K562 (cell line): ENCODE results near the gene ELAC1. TPM values are rescaled to one million over a fixed set of nuclear protein-coding genes. Genes with fewer than 3 reads are reported as not detected.

Experiments used
- ARID3B ChIP-seq: fragments of 250-450 bp; sonication (Bioruptor Pico); IDR thresholded peaks from 2 replicates; pipeline ENCODE4 v1.4.0; 2020; ENCODE audit warnings: borderline replicate concordance
- ATF6 ChIP-seq: sonication (generic); formaldehyde crosslinking; IDR thresholded peaks from 2 replicates; pipeline ENCODE4 v1.4.0; 2020; ENCODE audit warnings: mild to moderate bottlenecking, missing genetic modification reagents
- CBX1 ChIP-seq: sonication (generic); IDR thresholded peaks from 2 replicates; pipeline ENCODE4 v1.6.1; 2016; ENCODE audit warnings: antibody characterized with exemption, low read depth, mild to moderate bottlenecking
- EP400 ChIP-seq: fragments of 450-650 bp; IDR thresholded peaks from 2 replicates; pipeline ENCODE4 v1.6.1; 2017; ENCODE audit warnings: antibody characterized with exemption, mild to moderate bottlenecking, moderate library complexity
- GTF3C2 ChIP-seq: IDR thresholded peaks from 3 replicates; pipeline ENCODE4 v1.6.1; 2011; ENCODE audit warnings: borderline replicate concordance, mild to moderate bottlenecking, moderate library complexity; ENCODE audit not compliant: insufficient read length; ENCODE audit errors: extremely low read depth
- HNRNPH1 ChIP-seq: fragments of 200-400 bp; formaldehyde crosslinking; optimal IDR thresholded peaks from 2 replicates; pipeline ENCODE3; 2017; ENCODE audit warnings: low read depth, mild to moderate bottlenecking, low read length, moderate library complexity
- NBN ChIP-seq: fragments of 450-650 bp; IDR thresholded peaks from 2 replicates; pipeline ENCODE4 v1.6.1; 2016; ENCODE audit warnings: low read depth, mild to moderate bottlenecking
- NCOA4 ChIP-seq: fragments of 450-650 bp; IDR thresholded peaks from 2 replicates; pipeline ENCODE4 v1.6.1; 2018; ENCODE audit warnings: mild to moderate bottlenecking; ENCODE audit not compliant: partially characterized antibody
- RAD21 ChIP-seq, 2 experiments: fragments of 250-450 bp in 1 of 2; fragments of 450-650 bp in 1 of 2; sonication (Bioruptor Pico) in 1 of 2; formaldehyde crosslinking in 1 of 2; IDR thresholded peaks in 1 of 2; conservative IDR thresholded peaks in 1 of 2; 2 replicates each; pipeline versions ENCODE4 v1.4.0 to v1.8.0; 2020 to 2022; ENCODE audit warnings: mild to moderate bottlenecking in 2 of 2, moderate library complexity in 1 of 2
- TCFL5 ChIP-seq: fragments of 250-450 bp; sonication (Bioruptor Pico); conservative IDR thresholded peaks from 2 replicates; pipeline ENCODE4 v1.6.1; 2021; ENCODE audit warnings: mild to moderate bottlenecking, moderate library complexity, matching md5 sums
- ZC3H8 ChIP-seq: fragments of 450-650 bp; IDR thresholded peaks from 2 replicates; pipeline ENCODE4 v1.6.1; 2017
- ZNF324 ChIP-seq: fragments of 250-450 bp; sonication (Bioruptor Pico); IDR thresholded peaks from 2 replicates; pipeline ENCODE4 v1.4.0; 2020; ENCODE audit warnings: mild to moderate bottlenecking
- ZNF586 ChIP-seq: fragments of 450-650 bp; formaldehyde crosslinking; conservative IDR thresholded peaks from 2 replicates; pipeline ENCODE4 v1.4.0; 2020; ENCODE audit warnings: mild to moderate bottlenecking, moderate library complexity
- ZNF655 ChIP-seq: fragments of 250-450 bp; sonication (Bioruptor Pico); IDR thresholded peaks from 2 replicates; pipeline ENCODE4 v1.5.0; 2021
- polyA plus RNA-seq, 8 experiments: library from polyadenylated mRNA; depleted of rRNA in 4 of 8; stranded (reverse) in 5 of 8; unstranded in 3 of 8; fragments of >200 nt; fragmentation: Nextera tagmentation in 2 of 8; fragmentation: Illumina TruSeq in 1 of 8; extraction: Ambion mirVana in 2 of 8; extraction: Trizol in 1 of 8; gene quantifications; 2 replicates each; pipeline versions ENCODE4 v1.2.1 to v1.2.3, GENCODE V29; 2011 to 2014; ENCODE audit warnings: inconsistent platforms in 1 of 8, missing spikeins in 1 of 8
- total RNA-seq, 7 experiments: library from RNA; depleted of rRNA in 6 of 7; stranded (reverse); fragments of >200 nt in 6 of 7; fragmentation: Illumina TruSeq in 2 of 7; extraction: Trizol in 2 of 7; gene quantifications; 2 replicates each; pipeline versions ENCODE4 v1.2.1 to v1.2.3, GENCODE V29; 2011 to 2021; ENCODE audit warnings: low replicate concordance in 1 of 7
- TF ChIP-seq, protein P1 (sequence below), 2 experiments: fragments of 450-650 bp; IDR thresholded peaks; 2 replicates each; pipeline ENCODE4 v1.6.1; 2018; ENCODE audit warnings: mild to moderate bottlenecking in 2 of 2, low read depth in 1 of 2; ENCODE audit not compliant: partially characterized antibody in 2 of 2

Gene ELAC1
- total and polyA plus RNA-seq, 9 of the 15 experiments (the other 6 are each of a cell fraction or from before 2014, with no cell fraction given): 3.7 to 7.7 (median 4.9) TPM

GRCh38 chr18:51028201-51028805, 60.5 kb downstream of the ELAC1 start (continued):
- TF ChIP-seq EP400 (no peak), ZNF586 (no peak), TCFL5 (CRISPR knock-in tag) (no peak), CBX1 (no peak), ZNF655 (CRISPR knock-in tag) (no peak), ARID3B (CRISPR knock-in tag) (no peak), GTF3C2 (no peak), ZC3H8 (no peak), ATF6 (CRISPR knock-in tag) (no peak), NBN (no peak), NCOA4 (no peak), HNRNPH1 (no peak), RAD21 (CRISPR knock-in tag; conservative IDR thresholded peaks at IDR 0.05 in 1 of 2, IDR thresholded peaks at IDR 0.05 in 1 of 2) (peak in 1 of 2 experiments; percentile 32; a peak in 2 of 4 replicates), ZNF324 (CRISPR knock-in tag) (no peak)
- TF ChIP-seq, protein P1, sequence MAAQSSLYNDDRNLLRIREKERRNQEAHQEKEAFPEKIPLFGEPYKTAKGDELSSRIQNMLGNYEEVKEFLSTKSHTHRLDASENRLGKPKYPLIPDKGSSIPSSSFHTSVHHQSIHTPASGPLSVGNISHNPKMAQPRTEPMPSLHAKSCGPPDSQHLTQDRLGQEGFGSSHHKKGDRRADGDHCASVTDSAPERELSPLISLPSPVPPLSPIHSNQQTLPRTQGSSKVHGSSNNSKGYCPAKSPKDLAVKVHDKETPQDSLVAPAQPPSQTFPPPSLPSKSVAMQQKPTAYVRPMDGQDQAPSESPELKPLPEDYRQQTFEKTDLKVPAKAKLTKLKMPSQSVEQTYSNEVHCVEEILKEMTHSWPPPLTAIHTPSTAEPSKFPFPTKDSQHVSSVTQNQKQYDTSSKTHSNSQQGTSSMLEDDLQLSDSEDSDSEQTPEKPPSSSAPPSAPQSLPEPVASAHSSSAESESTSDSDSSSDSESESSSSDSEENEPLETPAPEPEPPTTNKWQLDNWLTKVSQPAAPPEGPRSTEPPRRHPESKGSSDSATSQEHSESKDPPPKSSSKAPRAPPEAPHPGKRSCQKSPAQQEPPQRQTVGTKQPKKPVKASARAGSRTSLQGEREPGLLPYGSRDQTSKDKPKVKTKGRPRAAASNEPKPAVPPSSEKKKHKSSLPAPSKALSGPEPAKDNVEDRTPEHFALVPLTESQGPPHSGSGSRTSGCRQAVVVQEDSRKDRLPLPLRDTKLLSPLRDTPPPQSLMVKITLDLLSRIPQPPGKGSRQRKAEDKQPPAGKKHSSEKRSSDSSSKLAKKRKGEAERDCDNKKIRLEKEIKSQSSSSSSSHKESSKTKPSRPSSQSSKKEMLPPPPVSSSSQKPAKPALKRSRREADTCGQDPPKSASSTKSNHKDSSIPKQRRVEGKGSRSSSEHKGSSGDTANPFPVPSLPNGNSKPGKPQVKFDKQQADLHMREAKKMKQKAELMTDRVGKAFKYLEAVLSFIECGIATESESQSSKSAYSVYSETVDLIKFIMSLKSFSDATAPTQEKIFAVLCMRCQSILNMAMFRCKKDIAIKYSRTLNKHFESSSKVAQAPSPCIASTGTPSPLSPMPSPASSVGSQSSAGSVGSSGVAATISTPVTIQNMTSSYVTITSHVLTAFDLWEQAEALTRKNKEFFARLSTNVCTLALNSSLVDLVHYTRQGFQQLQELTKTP (IDR thresholded peaks at IDR 0.05; ENCODE audit: low read depth in 1 of 2, partially characterized antibody in 2 of 2): no peak
